Measurements from ENCODE around the gene SMPD1. TPM values are rescaled to one million over a fixed set of nuclear protein-coding genes. Genes with fewer than 3 reads are reported as not detected.
"Not testable (repeated sequence)": the region's sequence is repeated elsewhere in the genome, so short reads cannot be mapped to it uniquely, and the experiment has no call there.

SMPD1 gene
- total RNA-seq, 3 donors from 2014 or later = 15.7 to 30.4 (median 17.3) TPM

DNA sequence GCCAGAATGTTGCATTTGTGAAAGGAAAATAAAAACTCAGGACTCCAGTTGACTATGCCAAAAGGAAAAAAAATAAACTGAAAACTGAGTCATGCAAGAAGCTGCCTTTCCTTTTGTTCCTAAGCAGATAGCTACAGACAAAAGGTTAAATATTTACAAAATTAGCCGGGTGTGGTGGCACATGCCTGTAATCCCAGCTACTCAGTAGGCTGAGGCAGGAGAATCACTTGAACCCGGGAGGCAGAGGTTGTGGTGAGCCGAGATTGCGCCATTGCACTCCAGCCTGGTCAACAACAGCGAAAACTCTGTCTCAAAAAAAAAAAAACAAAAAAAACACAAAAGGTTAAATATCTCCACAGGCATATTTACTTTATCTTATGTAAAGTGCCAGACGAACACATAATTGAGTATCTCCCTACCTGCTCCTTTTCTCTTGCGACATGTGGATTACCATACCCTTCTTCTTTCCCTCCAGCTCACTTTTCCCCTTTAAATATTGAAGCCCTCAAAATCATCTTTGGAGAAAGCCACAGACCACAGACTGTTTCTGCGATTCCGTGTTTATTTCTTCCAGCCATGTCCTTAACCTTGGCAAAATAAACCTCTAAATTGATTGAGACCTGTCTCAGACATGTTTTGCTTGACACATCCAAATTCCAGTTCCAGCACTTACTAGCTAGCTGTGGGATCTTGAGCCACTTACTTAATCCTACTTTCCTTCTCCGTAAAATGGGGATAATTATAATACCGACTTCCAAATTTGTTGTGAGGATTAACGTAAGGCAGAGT, 2.3 kb upstream of the SMPD1 start:
- intact Hi-C loops (cut with DNase I; ENCODE audit: low total_unique reads) = loop anchor here (10.0 kb wide), 1 partner anchor 47 kb away; no protein-coding TSS in a partner anchor
- no peak overlapping the region for H3K4me3 ChIP-seq
- DNase-seq (ENCODE audit: low spot score in 2 of 2) = no peak
- H3K9me3 ChIP-seq = no peaks in the 10 kb centered on the region
- H3K36me3 ChIP-seq = no peaks in the 10 kb centered on the region
- no peaks in the 10 kb centered on the region for H3K27me3 ChIP-seq
- H3K27ac ChIP-seq = peak overlapping the region; percentile 95 to 96
- peaks cover 0 to 10% of the 10 kb centered on the region in 2 donors for H3K4me1 ChIP-seq
- TF ChIP-seq POLR2A (IDR thresholded peaks at IDR 0.05) (no peak), POLR2AphosphoS5 (IDR thresholded peaks at IDR 0.05) (no peak)
- TF ChIP-seq, protein P1, sequence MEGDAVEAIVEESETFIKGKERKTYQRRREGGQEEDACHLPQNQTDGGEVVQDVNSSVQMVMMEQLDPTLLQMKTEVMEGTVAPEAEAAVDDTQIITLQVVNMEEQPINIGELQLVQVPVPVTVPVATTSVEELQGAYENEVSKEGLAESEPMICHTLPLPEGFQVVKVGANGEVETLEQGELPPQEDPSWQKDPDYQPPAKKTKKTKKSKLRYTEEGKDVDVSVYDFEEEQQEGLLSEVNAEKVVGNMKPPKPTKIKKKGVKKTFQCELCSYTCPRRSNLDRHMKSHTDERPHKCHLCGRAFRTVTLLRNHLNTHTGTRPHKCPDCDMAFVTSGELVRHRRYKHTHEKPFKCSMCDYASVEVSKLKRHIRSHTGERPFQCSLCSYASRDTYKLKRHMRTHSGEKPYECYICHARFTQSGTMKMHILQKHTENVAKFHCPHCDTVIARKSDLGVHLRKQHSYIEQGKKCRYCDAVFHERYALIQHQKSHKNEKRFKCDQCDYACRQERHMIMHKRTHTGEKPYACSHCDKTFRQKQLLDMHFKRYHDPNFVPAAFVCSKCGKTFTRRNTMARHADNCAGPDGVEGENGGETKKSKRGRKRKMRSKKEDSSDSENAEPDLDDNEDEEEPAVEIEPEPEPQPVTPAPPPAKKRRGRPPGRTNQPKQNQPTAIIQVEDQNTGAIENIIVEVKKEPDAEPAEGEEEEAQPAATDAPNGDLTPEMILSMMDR (IDR thresholded peaks at IDR 0.05) = no peak

DNA sequence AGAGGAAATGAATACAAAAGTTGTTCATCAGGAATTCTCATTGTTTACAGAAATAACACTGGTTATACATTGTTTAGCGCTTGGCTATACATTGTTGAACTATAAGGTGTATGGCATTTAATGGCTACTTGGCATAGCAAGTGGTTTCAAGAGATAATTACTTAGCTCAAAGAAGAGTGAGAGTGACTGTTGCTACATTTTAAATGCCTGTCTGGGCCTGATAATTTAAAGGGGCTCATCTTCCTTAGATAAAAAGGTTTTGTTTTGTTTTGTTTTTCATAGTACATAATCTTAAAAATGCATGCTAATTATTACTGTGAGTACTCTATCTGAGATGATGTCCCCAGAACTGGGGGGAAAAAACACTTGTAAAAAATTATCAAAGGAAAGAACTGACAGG, 1.5 kb upstream of the SMPD1 start:
- peak overlapping the region; percentile 95 to 96 for H3K27ac ChIP-seq
- no peak for DNase-seq (ENCODE audit: low spot score in 2 of 2)
- TF ChIP-seq POLR2AphosphoS5 (IDR thresholded peaks at IDR 0.05) (no peak), POLR2A (IDR thresholded peaks at IDR 0.05) (no peak)
- TF ChIP-seq, protein P1 (IDR thresholded peaks at IDR 0.05) = no peak
- no peaks in the 10 kb centered on the region for H3K27me3 ChIP-seq
- intact Hi-C loops (cut with DNase I; ENCODE audit: low total_unique reads) = loop anchor here (10.0 kb wide), 1 partner anchor 46 kb away; no protein-coding TSS in a partner anchor
- peaks cover 0 to 10% of the 10 kb centered on the region in 2 donors for H3K4me1 ChIP-seq
- H3K4me3 ChIP-seq = no peak overlapping the region
- no peaks in the 10 kb centered on the region for H3K36me3 ChIP-seq
- H3K9me3 ChIP-seq = no peaks in the 10 kb centered on the region

DNA sequence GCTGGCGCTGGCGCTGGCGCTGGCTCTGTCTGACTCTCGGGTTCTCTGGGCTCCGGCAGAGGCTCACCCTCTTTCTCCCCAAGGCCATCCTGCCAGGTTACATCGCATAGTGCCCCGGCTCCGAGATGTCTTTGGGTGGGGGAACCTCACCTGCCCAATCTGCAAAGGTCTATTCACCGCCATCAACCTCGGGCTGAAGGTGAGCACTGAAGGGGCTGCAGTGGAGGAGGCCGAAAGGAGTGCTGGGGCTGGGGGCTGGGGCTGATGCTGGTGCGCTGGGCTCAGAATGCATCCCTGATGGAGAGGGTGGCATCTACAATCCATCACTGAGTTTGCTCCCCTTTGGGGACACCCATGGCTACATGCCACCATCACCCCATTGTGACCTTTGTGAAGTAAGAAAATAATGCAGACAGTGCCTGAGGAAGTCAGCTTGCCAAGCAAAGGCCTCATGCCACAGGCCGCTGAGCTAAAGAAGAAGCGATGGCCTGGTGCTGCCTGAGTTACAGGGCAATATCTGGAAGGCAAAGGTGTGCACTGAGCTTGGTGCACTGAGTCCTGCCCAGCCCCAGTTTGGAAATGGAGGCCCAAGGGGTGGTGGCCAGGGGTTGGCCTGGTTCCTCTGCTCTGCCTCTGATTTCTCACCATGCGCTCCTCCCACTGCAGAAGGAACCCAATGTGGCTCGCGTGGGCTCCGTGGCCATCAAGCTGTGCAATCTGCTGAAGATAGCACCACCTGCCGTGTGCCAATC, 620 bp downstream of the SMPD1 start:
- no peak for DNase-seq (ENCODE audit: low spot score in 2 of 2)
- intact Hi-C loops (cut with DNase I; ENCODE audit: low total_unique reads) = no loop called here

DNA sequence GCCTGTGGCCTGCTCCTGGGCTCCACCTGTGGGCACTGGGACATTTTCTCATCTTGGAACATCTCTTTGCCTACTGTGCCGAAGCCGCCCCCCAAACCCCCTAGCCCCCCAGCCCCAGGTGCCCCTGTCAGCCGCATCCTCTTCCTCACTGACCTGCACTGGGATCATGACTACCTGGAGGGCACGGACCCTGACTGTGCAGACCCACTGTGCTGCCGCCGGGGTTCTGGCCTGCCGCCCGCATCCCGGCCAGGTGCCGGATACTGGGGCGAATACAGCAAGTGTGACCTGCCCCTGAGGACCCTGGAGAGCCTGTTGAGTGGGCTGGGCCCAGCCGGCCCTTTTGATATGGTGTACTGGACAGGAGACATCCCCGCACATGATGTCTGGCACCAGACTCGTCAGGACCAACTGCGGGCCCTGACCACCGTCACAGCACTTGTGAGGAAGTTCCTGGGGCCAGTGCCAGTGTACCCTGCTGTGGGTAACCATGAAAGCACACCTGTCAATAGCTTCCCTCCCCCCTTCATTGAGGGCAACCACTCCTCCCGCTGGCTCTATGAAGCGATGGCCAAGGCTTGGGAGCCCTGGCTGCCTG, 1.4 kb downstream of the SMPD1 start:
- no peaks in the 10 kb centered on the region for H3K27me3 ChIP-seq
- no peak for DNase-seq (ENCODE audit: low spot score in 2 of 2)
- H3K36me3 ChIP-seq = no peaks in the 10 kb centered on the region
- TF ChIP-seq POLR2AphosphoS5 (IDR thresholded peaks at IDR 0.05) = no peak
- TF ChIP-seq, protein P1 (IDR thresholded peaks at IDR 0.05) = no peak
- no peak for TF ChIP-seq POLR2A (IDR thresholded peaks at IDR 0.05)
- H3K27ac ChIP-seq = no peak overlapping the region
- intact Hi-C loops (cut with DNase I; ENCODE audit: low total_unique reads) = no loop called here
- peaks cover 0 to 10% of the 10 kb centered on the region in 2 donors for H3K4me1 ChIP-seq
- H3K9me3 ChIP-seq = no peaks in the 10 kb centered on the region
- peak overlapping the region in 2 of 3 donors; percentile 67 to 86 for H3K4me3 ChIP-seq

More for the DNA sequence above, 620 bp downstream of the SMPD1 start:
- H3K36me3 ChIP-seq = no peaks in the 10 kb centered on the region
- H3K27ac ChIP-seq = peak overlapping the region; percentile 95 to 96
- H3K4me3 ChIP-seq = peak overlapping the region; percentile 67 to 86 (median 76)
- H3K4me1 ChIP-seq = peaks cover 0 to 10% of the 10 kb centered on the region in 2 donors
- no peaks in the 10 kb centered on the region for H3K9me3 ChIP-seq
- H3K27me3 ChIP-seq = no peaks in the 10 kb centered on the region
- TF ChIP-seq, protein P1 (IDR thresholded peaks at IDR 0.05) = no peak
- TF ChIP-seq POLR2AphosphoS5 (IDR thresholded peaks at IDR 0.05) (no peak), POLR2A (IDR thresholded peaks at IDR 0.05) (no peak)

DNA sequence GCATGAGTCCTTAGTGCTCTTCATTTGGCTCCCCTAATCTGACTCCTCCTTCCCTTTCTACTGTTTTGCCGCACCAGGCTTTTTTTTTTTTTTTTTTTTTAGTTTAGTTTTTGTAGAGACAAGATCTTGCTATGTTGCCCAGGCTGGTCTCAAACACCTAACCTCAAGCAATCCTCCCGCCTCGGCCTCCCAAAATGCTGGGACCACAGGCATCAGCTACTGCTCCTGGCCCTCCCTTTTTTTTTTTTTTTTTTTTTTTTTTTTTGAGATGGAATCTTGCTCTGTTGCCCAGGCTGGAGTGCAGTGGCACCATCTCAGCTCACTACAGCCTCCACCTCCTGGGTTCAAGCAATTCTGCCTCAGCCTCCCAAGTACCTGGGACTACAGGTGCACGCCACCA, 2.0 kb downstream of the SMPD1 start:
- H3K27me3 ChIP-seq; DNase-seq (ENCODE audit: low spot score in 2 of 2); H3K9me3 ChIP-seq; H3K4me3 ChIP-seq; H3K36me3 ChIP-seq; H3K27ac ChIP-seq; H3K4me1 ChIP-seq; intact Hi-C loops (cut with DNase I; ENCODE audit: low total_unique reads): not testable (repeated sequence)
